CD14-positive monocyte (primary cell): ENCODE data around the gene CNOT6. TPM values are rescaled to one million over a fixed set of nuclear protein-coding genes. Genes with fewer than 3 reads are reported as not detected.
A peak's percentile ranks its signal among the peaks of the same experiment; 100 is the strongest.

Experiments
- DNase-seq, 3 donors: peaks; one replicate each; pipeline ENCODE4 v3.0.0-alpha.2; 2011 to 2022
- H2AFZ ChIP-seq: 2 replicates; pipeline ENCODE4 v1.6.0; 2012; ENCODE audit warnings: mild to moderate bottlenecking, low read depth, low read length, inconsistent platforms; ENCODE audit not compliant: insufficient read depth, poor library complexity, severe bottlenecking
- H3K27ac ChIP-seq, 2 donors: 1 replicate in 1 of 2; 2 replicates in 1 of 2; pipeline ENCODE4 v1.5.1; 2012 to 2013; ENCODE audit warnings: low read length in 2 of 2, control low read depth in 1 of 2, inconsistent platforms in 1 of 2, low read depth in 1 of 2, mild to moderate bottlenecking in 1 of 2
- H3K27me3 ChIP-seq, 2 donors: one replicate each; pipeline versions ENCODE4 v1.6.0 to v1.6.1; 2011 to 2013; ENCODE audit warnings: low read length in 2 of 2; ENCODE audit not compliant: control insufficient read depth in 2 of 2, insufficient read depth in 2 of 2
- H3K36me3 ChIP-seq, 2 donors: replicated peaks in 1 of 2; 1 replicate in 1 of 2; 2 replicates in 1 of 2; pipeline versions ENCODE4 v1.5.1 to v1.6.1; 2012 to 2013; ENCODE audit warnings: low read length in 2 of 2, control low read depth in 1 of 2, inconsistent platforms in 1 of 2, mild to moderate bottlenecking in 1 of 2; ENCODE audit not compliant: insufficient read depth in 2 of 2, control insufficient read depth in 1 of 2
- H3K4me1 ChIP-seq, 2 donors: 1 replicate in 1 of 2; 2 replicates in 1 of 2; pipeline versions ENCODE4 v1.5.1 to v1.6.1; 2012 to 2013; ENCODE audit warnings: low read length in 2 of 2, control low read depth in 1 of 2, inconsistent platforms in 1 of 2, mild to moderate bottlenecking in 1 of 2, moderate library complexity in 1 of 2; ENCODE audit not compliant: insufficient read depth in 2 of 2, control insufficient read depth in 1 of 2
- H3K4me2 ChIP-seq: replicated peaks from 2 replicates; pipeline ENCODE3; 2012; ENCODE audit warnings: low read length, moderate library complexity, mild to moderate bottlenecking; ENCODE audit not compliant: poor library complexity, severe bottlenecking; ENCODE audit errors: extremely low read depth
- H3K4me3 ChIP-seq, 3 experiments: fragments of 200-600 bp in 1 of 3; sonication (generic) in 1 of 3; replicated peaks in 1 of 3; 1 replicate in 2 of 3; 2 replicates in 1 of 3; pipeline ENCODE4 v1.5.1; 2011 to 2013; ENCODE audit warnings: low read length in 3 of 3, mild to moderate bottlenecking in 3 of 3, control low read depth in 2 of 3, low read depth in 2 of 3, inconsistent platforms in 1 of 3, moderate library complexity in 1 of 3
- H3K79me2 ChIP-seq: 2 replicates; pipeline ENCODE4 v1.6.0; 2012; ENCODE audit warnings: mild to moderate bottlenecking, control low read depth, inconsistent platforms, low read length, moderate library complexity; ENCODE audit not compliant: insufficient read depth
- H3K9ac ChIP-seq: 2 replicates; pipeline ENCODE4 v1.6.0; 2017; ENCODE audit warnings: low read length, mild to moderate bottlenecking; ENCODE audit not compliant: insufficient read depth, poor library complexity, severe bottlenecking
- H3K9me3 ChIP-seq, 2 donors: replicated peaks in 1 of 2; 1 replicate in 1 of 2; 2 replicates in 1 of 2; pipeline versions ENCODE4 v1.5.1 to v1.6.1; 2012 to 2013; ENCODE audit warnings: low read length in 2 of 2, control low read depth in 1 of 2; ENCODE audit not compliant: control insufficient read depth in 1 of 2, insufficient read depth in 1 of 2
- H4K20me1 ChIP-seq: 2 replicates; pipeline ENCODE4 v1.6.0; 2012; ENCODE audit warnings: mild to moderate bottlenecking, low read length, control low read depth, moderate library complexity; ENCODE audit not compliant: insufficient read depth
- H3K27ac Mint-ChIP-seq, 7 donors: one replicate each; pipeline ENCODE4 v1.8.0; 2020; ENCODE audit warnings: mild to moderate bottlenecking in 7 of 7, mixed read lengths in 7 of 7, moderate library complexity in 6 of 7, inconsistent platforms in 2 of 7
- H3K27me3 Mint-ChIP-seq, 3 donors: one replicate each; pipeline ENCODE4 v1.8.0; 2021 to 2022; ENCODE audit warnings: low read depth in 3 of 3, mild to moderate bottlenecking in 3 of 3, mixed read lengths in 3 of 3, moderate library complexity in 3 of 3, inconsistent platforms in 1 of 3
- H3K36me3 Mint-ChIP-seq, 2 donors: one replicate each; pipeline ENCODE4 v1.8.0; 2020; ENCODE audit warnings: mixed read lengths in 2 of 2, inconsistent platforms in 1 of 2, mild to moderate bottlenecking in 1 of 2
- H3K4me1 Mint-ChIP-seq: one replicate; pipeline ENCODE4 v1.8.0; 2020; ENCODE audit warnings: mild to moderate bottlenecking, mixed read lengths
- H3K4me3 Mint-ChIP-seq, 2 donors: one replicate each; pipeline ENCODE4 v1.8.0; 2020; ENCODE audit warnings: mild to moderate bottlenecking in 2 of 2, mixed read lengths in 2 of 2, moderate library complexity in 1 of 2
- H3K9me3 Mint-ChIP-seq, 7 donors: one replicate each; pipeline ENCODE4 v1.8.0; 2020 to 2022; ENCODE audit warnings: mixed read lengths in 7 of 7, mild to moderate bottlenecking in 6 of 7, moderate library complexity in 6 of 7, inconsistent platforms in 2 of 7
- WGBS: methylation state at CpG from one replicate; pipeline ENCODE4 v1.1.5; 2013; ENCODE audit warnings: missing lambda C conversion rate; ENCODE audit not compliant: insufficient coverage; 5-methylcytosine and 5-hydroxymethylcytosine counted together
- intact Hi-C, 2 donors: fragments of 100-400 bp; cut with micrococcal nuclease; formaldehyde crosslinking; loops; one replicate each; pipeline versions ENCODE4 v1.15.0 to v1.15.1; 2023
- polyA plus RNA-seq, 3 donors: library from polyadenylated mRNA; depleted of rRNA in 1 of 3; unstranded in 2 of 3; stranded (reverse) in 1 of 3; fragments of 300-500 nt in 2 of 3; fragments of >200 nt in 1 of 3; fragmentation: Illumina TruSeq in 2 of 3; gene quantifications; 1 replicate in 2 of 3; 2 replicates in 1 of 3; pipeline ENCODE4 v1.2.3, GENCODE V29; 2012 to 2021
- TF ChIP-seq, protein P1 (sequence below): fragments of 200-600 bp; IDR thresholded peaks from one replicate; pipeline ENCODE4 v1.8.0; 2022; ENCODE audit warnings: antibody characterized with exemption, mild to moderate bottlenecking

The CNOT6 gene
- polyA plus RNA-seq, 3 donors: 4.8 to 9.5 (median 7.7) TPM

DNA sequence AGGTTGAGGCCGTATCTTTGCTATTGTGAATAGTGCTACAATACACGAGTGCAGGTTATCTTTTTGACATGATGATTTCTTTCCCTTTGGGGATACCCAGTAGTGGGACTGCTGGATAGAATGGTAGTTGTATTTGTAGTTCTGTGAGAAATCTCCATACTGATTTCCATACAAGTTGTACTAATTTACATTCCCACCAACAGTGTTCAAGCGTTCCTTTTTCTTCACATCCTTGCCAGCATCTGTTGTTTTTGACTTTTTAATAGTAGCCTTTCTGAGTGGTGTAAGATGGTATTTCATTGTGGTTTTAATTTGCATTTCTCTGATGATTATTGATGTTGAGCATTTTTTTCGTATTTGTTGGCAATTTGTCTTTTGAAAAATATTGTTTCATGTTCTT, 41.4 kb downstream of the CNOT6 start:
- intact Hi-C loops: no loop called here
- Mint-ChIP-seq H3K27ac (no peak overlapping the region), H3K27me3 (peaks cover 0 to 3% (median 0%) of the 10 kb centered on the region in 3 donors), H3K4me1 (no peaks in the 10 kb centered on the region), H3K9me3 (peaks cover 0 to 2% (median 0%) of the 10 kb centered on the region in 7 donors), H3K36me3 (peaks cover 49 to 71% of the 10 kb centered on the region in 2 donors), H3K4me3 (no peak overlapping the region)
- H3K79me2 ChIP-seq: peaks cover 44% of the 10 kb centered on the region
- H3K36me3 ChIP-seq: peaks cover 21 to 55% of the 10 kb centered on the region in 2 donors
- TF ChIP-seq, protein P1, sequence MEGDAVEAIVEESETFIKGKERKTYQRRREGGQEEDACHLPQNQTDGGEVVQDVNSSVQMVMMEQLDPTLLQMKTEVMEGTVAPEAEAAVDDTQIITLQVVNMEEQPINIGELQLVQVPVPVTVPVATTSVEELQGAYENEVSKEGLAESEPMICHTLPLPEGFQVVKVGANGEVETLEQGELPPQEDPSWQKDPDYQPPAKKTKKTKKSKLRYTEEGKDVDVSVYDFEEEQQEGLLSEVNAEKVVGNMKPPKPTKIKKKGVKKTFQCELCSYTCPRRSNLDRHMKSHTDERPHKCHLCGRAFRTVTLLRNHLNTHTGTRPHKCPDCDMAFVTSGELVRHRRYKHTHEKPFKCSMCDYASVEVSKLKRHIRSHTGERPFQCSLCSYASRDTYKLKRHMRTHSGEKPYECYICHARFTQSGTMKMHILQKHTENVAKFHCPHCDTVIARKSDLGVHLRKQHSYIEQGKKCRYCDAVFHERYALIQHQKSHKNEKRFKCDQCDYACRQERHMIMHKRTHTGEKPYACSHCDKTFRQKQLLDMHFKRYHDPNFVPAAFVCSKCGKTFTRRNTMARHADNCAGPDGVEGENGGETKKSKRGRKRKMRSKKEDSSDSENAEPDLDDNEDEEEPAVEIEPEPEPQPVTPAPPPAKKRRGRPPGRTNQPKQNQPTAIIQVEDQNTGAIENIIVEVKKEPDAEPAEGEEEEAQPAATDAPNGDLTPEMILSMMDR: no peak
- no peak overlapping the region for H3K27ac ChIP-seq
- no peak for DNase-seq
- peaks cover 23% of the 10 kb centered on the region for H4K20me1 ChIP-seq
- no peak overlapping the region for H3K4me2 ChIP-seq
- no CpG with 5 or more reads among the region's 4 CpGs for WGBS
- no peaks in the 10 kb centered on the region for H3K4me1 ChIP-seq
- H3K9ac ChIP-seq: no peak overlapping the region
- no peaks in the 10 kb centered on the region for H3K9me3 ChIP-seq
- H3K4me3 ChIP-seq: no peak overlapping the region
- H2AFZ ChIP-seq: no peak overlapping the region
- no peaks in the 10 kb centered on the region for H3K27me3 ChIP-seq

DNA sequence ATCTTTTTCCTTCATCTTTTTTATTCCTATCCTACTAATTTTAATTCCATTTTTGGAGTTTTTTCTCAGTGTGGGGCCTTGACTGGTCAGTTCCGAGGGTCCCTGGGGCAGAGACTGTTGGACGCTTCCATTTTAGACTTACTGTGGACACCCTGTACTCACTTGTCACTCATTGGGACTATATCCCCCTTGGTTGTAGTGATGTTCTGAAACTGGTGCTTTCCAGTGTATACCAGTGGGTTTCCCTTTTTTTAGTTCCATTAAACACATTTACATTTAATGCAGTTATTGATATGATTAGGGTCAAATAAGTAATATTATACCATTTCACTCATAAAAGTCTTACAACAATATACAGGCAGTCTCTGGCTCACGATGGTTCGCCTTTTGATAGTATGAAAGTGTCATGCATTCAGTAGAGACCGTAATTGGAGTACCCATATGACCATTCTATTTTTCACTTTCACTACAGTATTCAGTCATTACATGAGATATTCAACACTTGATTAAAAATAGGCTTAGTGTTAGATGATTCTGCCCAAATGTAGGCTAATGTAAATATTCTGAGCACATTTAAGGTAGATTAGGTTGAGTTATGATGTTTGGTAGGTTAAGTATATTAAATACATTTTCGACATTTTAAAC, 46.0 kb downstream of the CNOT6 start:
- intact Hi-C loops: no loop called here
- no peak overlapping the region for H3K4me3 Mint-ChIP-seq
- peaks cover 42 to 72% of the 10 kb centered on the region in 2 donors for H3K36me3 Mint-ChIP-seq

More for the DNA sequence above, 46.0 kb downstream of the CNOT6 start:
- peaks cover 60% of the 10 kb centered on the region for H3K79me2 ChIP-seq
- H3K4me3 ChIP-seq: no peak overlapping the region
- H3K9me3 ChIP-seq: no peaks in the 10 kb centered on the region
- H3K9me3 Mint-ChIP-seq: peaks cover 0 to 2% (median 0%) of the 10 kb centered on the region in 7 donors
- H2AFZ ChIP-seq: no peak overlapping the region
- H3K4me2 ChIP-seq: no peak overlapping the region
- no peak overlapping the region for H3K9ac ChIP-seq
- no peaks in the 10 kb centered on the region for H3K27me3 ChIP-seq
- H3K27ac ChIP-seq: no peak overlapping the region
- H3K27me3 Mint-ChIP-seq: no peaks in the 10 kb centered on the region
- H4K20me1 ChIP-seq: peaks cover 23% of the 10 kb centered on the region
- H3K27ac Mint-ChIP-seq: peak overlapping the region in 1 of 7 donors; percentile 57
- DNase-seq: no peak
- peaks cover 6 to 55% of the 10 kb centered on the region in 2 donors for H3K36me3 ChIP-seq
- H3K4me1 Mint-ChIP-seq: no peaks in the 10 kb centered on the region
- TF ChIP-seq, protein P1: no peak
- WGBS: no CpG with 5 or more reads among the region's 6 CpGs
- no peaks in the 10 kb centered on the region for H3K4me1 ChIP-seq
